Right kidney (tissue), 1 donor: ENCODE results near the gene GPHA2.

Experiments used
- DNase-seq: peaks from one replicate; pipeline ENCODE4 v3.0.0-alpha.2; 2016

Gene GPHA2

DNA sequence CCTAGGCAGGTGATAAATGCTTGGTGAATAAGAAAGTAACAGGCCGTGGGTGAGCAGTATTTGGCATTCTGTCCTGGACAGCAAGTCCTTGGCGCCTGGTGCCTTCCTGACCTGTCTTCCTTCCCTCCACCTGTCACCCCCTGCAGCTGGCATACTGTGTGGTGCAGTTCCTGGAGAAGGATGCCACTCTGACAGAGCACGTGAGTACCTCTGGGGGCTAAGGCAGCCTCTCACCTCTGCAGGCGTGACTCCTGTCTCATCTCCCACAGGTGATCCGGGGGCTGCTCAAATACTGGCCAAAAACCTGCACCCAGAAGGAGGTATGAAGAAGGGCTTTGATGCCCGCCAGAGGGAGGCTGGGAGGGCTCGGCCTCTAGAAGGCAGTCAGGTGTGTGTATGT lies 4.4 kb downstream of the GPHA2 start:
- no peak for DNase-seq

DNA sequence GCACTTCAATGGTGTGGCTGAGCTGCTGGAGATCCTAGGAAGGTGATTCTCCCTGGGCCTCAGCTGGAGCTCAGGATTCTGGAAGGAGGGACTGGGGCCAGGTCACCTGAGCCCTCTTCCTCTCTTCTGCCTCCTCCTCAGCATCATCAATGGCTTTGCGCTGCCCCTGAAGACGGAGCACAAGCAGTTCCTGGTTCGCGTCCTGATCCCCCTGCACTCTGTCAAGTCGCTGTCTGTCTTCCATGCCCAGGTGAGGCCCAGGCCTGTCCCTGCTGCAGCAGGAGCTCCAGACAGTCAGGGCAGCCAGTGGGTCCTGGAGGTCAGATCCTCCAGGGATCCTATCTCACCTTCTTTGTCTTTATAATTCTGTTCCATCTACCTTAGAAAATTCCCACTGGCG lies 5.4 kb downstream of the GPHA2 start:
- no peak for DNase-seq

DNA sequence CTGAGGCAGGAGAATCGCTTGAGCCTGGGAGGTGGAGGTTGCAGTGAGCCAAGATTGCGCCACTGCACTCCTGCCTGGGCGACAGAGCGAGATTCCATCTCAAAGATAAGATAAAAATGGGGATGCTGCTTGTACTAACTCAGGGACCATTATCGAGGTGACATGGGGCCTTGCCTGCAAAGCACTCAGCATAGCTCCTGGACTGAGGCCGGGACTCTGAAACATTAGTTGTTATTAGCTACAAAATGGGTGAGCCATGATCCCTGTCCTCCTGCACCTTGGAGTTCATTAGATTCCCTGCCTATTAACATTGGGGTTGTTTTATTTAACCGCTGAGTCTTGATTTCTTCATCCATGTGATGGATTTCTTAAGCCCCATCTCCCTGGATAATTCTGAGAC lies 6.1 kb downstream of the GPHA2 start:
- DNase-seq = no peak

DNA sequence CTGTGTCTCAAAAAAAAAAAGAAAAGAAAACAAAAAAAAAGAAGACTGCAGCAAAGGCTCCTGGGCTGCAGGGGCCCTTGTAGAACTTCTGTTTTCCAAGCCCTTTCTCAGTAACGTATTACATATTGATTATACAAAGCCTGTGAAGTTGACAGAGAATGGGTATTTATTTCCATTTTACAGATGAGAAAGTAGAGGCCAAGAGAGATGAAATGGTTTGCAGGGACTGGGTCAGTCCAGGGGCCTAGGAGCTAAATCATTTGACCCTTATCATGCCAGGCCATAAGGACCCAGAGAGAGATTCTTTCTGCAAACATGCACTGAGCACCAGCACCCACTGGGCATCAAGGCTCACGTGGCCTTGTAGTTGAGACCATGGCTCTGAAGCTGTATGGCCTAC lies 6.7 kb downstream of the GPHA2 start:
- DNase-seq = no peak

DNA sequence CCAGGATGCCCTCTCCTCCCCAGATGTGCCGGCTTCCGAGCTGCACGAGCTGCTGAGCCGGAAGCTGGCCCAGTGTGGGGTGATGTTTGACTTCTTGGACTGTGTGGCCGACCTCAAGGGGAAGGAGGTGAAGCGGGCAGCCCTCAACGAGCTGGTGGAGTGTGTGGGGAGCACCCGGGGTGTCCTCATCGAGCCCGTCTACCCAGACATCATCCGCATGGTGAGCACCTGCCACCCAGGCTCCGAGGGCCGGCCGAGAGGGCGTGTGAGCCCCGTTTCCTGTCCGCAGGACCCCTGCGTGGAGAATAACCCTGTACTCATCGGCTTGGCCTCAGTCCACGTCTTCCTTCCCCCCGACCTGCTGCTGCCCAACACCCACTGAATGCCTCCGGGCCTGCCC lies 9.0 kb downstream of the GPHA2 start:
- DNase-seq = no peak

DNA sequence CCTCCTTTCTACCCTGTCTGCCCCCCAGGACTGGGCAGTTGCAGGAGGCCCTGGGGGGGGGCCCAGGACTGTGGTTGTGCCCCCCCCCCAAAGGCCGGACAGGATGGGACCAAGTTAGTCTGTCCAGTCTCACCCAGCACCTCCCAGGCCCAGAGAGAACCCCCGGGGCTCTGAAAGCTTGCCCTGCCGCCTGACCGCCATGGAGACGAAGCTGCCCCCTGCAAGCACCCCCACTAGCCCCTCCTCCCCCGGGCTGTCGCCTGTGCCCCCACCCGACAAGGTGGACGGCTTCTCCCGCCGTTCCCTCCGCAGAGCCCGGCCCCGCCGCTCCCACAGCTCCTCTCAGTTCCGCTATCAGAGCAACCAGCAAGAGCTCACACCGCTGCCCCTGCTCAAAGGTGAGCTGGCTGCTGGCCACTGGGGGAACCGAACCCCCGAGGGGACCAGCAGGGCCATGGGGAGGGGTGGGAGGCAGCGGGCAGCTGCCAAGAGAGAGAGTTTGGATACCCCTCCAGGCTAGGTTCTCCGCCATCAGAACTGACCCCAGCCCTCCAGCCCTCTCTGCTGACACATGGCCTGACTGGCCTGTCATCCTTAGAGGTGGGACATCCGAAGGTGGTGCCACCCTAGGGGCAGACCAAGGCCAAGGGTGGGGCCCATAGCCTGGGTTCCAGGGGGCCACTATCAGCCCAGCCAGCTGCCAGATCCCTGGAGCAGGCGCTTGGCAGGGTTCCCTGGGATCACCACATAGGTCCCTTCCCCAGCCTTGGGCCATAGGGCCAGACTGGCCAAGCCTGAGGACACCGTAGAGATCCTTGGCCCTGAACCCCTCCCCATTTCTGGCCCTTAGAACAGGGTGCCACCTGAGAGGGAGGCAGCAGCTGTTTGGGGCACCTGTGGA lies 9.9 kb downstream of the GPHA2 start:
- no peak for DNase-seq

DNA sequence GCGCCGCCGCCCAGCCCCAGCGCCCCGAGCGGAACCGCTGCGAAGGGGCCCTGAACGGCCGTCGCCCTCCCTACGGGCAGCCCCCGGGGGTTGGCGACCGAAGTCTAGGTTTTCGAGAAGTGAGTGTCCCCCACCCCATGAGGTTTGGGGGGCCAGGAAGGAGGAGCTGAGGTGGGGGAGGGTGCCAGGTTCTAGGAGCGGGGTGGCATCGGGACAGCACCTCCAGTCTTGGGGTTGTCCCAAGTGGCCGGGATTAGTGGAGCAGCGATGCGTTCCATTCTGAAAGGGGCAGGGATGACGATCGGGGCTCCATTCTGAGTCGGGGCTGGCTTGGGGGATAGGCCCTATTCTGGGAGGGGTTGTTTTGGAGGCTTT lies 10.8 kb downstream of the GPHA2 start:
- DNase-seq = no peak

DNA sequence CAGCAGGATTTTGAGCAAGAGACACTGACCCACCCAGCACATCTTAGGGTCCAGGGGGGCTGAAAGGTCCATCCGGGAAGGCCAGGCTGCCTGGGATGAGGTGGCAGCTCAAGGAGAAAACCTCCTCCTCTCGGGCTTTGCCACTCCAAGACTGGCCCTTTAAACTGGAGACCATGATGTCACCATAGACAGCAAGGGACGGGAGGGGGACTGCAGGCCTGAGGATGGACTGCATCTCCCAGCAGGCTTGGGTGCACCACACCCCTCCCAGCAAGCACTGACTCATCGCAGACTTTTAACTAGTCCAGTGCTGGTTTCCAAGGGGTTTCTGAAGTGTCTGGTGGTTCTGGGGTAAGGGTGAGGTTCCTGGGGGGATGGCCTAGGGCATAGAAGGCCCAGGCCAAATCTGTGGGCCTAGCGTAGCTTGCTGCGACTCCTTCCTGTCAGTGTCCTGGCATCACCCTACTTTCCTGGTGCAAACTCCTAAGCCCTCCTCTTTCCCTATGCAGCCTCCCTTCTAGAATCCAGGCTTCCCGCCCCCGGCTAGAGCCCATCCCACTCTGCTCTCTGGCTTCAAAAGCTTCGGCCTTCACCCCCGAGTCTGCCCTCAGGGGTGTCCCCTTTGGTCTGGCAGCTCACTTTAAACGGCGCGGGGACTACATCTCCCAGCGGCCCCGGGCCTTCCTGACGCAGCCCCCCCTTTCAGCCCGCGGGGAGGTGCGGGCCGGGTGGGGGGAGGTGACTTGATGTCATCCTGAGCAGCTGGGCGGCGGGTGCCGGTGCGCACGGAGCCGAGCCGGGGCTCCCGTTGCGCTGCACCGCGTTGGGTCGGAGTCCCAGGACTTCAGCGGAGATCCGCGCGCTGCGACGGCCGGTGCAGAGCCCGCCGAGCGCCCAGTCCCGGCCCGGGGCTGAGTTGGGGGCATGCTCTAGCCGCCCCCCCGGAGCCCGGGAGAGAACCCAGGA lies 11.5 kb downstream of the GPHA2 start, which contains the start of gene PPP2R5B:
PPP2R5B (plus strand) TSS at position 746 of the 966 bp plus-strand sequence. CDS start 1,046 bp downstream, outside the sequence.
- DNase-seq = peak; percentile 89

DNA sequence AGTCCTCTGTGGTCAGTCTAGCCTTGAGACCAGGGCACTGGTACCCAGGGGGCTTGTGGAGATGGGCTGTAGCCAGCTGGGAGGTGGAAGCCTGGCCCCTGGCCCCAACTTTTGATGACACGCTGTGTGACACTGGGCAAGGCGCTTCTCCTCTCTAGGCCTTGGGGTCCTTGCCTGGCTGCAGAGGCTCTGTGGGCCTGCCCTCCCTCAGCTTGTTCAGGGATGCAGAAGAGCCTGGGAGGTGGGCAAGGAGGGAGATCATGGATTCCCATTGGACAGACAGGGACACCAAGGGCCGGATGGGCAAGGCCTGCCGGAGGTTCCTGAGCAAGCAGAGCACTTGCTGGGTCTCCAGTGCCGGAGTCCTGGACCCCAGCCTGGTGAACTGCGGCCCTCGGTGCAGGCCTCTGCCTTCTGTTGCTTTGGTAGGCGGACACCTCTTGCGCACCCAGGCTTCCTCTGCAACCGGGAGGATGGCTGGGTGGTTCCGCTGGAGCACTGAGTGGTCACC lies 12.5 kb downstream of the GPHA2 start:
- no peak for DNase-seq

DNA sequence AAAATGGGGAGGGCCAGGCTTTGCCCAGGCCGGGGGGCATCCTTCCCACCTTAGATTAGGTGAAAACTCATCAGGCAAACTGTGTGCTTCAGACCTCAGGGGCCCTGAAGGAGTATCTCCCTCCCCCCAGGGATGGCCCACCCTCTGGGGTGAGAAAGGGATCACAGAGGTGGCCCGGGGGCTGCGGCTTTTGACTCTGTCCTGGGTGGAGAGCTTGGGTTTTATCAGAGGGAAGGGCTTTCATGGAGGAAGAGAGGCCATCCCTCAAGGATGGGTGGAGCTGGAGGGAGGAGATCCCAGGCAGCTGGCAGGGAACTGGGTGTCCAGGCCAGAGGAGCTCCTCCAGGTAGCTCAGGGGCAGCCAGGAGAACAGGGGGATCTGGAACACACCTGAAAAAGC lies 14.3 kb downstream of the GPHA2 start:
- no peak for DNase-seq

DNA sequence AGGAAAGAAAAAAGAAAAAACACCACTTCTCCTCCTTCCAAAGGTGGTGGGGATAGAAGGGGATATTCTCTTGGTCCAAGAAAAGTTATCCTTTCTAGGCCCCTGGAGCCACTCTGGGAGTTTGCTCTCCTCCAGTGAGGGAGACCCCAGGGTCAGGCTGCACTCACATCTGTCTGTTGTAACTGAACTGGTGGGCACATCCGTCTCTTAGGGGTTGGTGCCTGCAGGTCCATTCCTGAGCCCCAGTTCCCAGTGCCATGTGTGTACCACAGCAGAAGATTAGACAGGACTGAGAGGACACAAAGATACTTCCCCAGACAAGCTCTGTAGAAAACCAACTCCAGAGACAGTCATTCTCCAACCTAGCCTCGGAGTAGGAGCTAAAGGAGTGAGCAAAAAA lies 15.6 kb downstream of the GPHA2 start:
- no peak for DNase-seq

DNA sequence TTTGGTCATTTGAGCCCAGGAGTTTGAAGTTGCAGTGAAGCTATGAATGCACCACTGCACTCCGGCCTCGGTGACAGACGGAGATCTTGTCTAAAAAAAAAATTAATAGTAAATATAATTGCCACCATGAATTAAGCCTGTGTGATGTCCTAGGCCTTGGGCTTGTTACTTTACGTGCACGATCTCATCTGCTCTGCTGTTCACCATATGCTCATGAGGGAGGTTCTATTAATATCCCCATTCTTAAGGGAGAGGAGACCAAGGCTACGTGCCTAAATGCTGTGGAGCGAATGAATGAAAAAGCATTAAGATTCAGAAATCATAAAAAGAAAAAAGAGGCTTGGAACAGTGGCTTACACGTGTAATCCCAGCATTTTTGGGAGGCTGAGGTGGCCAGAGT lies 16.1 kb downstream of the GPHA2 start:
- DNase-seq = no peak

DNA sequence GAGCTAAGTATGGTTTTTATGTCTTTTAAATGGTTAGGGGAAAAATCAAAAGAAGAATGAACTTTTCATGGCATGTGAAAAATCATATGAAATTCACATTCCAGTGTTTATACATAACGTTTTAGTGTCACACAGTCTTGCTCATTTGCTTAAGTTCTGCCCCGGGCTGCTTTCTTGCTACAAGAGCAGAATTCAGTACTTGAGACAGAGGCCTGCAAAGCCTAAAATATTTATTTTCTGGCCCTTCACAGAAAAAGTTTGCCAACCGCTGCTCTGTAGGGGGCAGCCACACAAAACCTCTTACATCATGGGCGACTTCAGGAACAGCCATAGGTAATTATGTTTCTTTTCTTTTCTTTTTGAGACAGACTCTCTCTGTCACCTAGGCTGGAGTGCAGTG lies 17.7 kb downstream of the GPHA2 start:
- no peak for DNase-seq

DNA sequence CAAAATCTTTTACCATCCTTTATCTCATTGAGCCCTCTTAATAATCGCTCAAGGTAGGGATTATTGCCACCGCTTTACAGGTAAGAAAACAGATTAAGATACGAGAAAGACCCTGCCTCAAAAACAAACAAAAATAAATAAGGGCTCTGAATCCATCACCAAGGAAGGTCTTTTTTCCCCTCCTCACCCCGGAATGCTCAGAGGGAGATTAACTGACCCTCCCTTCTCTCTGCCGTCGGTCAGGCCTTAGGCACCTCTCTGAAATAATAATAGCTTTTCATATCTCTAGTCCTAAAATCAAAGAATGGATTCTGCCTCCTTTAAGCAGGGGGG lies 18.1 kb downstream of the GPHA2 start:
- DNase-seq = no peak

DNA sequence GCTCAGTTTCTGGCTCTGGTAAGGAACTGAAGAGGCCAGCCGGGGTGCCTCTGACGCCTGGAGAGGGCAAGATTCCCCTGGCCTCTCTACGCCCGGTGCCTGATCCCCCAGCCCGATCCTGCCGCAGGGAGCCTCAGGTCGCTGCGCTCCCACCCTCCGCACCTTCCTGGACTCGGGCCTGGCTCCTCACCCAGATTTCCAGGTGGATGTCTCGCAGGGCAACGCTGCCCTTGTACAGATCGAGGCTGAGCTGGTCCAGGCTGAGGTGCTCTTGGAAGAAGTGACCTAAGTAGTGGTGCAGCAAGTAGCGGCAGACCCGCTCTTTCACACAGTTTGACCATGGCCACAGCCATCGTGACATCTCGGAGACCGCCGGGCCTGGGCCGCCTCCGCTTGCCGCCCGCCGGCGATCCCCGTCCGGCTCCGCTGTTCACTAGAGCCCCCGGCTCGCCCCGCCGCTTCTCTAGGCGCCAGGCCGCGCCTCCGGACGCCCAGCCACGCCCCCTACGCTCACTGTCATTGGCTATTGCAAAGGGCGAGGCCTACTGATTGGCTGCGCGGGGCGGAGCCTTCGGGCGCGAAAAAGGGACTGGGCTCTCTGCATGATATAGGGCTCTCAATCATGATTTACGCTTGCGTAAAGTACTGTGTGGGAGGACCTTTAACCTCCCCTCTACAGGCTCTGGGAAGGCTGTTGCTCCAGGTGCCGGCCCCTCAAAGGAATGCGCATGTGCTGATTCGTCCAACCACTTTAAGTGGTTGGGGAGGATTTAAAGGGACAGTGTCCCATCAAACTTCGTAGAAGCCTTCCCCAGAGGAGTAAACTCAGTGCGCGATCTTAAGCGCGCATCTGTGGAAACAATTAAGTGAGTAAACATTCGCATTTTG lies 18.7 kb downstream of the GPHA2 start, which contains the start of gene ATG2A:
ATG2A (minus strand) TSS at position 435 of the 888 bp plus-strand sequence; CDS start at position 361, 74 bp downstream.
- peak; percentile 91 for DNase-seq

DNA sequence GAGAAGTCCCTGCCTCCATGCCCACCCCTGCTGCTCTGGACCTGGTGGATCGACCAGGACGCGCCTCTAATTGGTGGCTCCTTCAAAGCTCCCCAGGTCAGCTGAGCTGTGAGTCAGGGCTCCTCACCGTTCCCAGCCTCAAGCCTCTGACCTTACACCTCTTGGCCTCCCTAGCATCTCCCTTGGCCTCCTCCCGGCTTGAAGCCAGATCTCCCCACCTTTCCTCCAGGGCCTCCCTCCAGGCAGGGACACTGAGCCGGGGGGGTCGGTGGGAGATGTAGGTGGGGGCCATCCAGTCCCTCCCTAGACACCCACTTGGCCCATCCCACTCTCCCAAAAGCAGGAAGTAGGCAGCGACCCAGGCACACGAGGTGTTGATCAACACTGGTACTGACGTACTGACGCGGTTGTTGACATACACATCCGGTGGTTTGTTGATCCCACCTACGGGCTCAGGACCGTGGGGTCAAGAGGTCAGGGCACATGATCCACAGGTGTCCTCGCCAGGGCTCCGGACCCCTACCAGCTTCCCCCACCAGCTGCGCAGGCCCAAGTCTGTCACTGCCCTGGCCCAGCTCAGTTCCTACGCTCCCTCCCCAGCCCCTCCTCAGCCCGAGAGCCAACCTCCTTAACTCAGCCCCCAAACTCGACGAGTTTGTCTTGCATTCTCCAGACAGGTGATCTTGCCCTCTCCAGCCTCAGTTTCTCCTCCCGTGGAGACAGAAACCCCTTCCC lies 19.5 kb downstream of the GPHA2 start:
- no peak for DNase-seq

DNA sequence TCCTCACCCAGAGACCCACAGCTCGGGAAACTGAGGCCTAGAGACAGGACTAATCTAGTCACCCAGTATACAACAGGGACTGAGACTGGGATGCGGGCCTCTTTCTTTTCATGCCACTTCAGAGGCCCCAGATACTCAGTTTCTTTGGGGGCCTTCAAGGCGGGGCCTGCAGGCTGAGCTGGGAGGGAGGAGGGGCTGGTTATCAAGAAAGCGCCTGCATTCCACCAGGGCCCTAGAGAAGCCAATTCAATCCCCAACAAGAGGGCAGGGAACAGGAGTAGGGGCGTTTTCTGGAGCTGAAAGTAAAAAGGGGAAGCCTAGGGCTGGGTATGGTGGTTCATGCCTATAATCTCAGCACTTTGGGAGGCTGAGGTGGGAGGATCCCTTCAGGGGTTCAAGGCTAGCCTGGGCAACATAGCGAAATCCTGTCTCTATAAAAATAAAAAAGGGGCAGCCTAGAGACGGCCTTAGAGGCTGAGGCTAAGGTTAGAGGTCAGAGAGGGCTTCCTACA lies 20.3 kb downstream of the GPHA2 start:
- no peak for DNase-seq

DNA sequence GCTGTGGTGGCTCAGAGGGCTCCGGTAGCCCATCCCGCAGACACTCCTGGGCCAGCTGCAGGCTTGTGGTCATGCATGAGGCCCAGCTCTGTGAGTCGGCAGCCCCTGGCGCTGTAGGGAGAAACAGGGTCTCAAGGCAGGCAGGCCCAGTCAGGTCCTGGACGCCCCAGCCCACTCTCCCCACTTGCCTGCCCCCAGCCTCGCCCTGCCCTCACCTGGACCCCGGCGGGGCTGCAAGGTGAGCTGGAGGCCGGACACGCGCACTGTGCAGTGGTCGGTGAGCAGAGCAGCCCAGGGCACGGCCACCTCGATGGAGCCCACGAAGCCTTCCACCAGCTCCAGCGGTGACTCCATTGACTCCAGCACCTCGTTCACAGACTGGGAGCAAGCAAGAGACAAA lies 21.6 kb downstream of the GPHA2 start:
- DNase-seq = no peak

DNA sequence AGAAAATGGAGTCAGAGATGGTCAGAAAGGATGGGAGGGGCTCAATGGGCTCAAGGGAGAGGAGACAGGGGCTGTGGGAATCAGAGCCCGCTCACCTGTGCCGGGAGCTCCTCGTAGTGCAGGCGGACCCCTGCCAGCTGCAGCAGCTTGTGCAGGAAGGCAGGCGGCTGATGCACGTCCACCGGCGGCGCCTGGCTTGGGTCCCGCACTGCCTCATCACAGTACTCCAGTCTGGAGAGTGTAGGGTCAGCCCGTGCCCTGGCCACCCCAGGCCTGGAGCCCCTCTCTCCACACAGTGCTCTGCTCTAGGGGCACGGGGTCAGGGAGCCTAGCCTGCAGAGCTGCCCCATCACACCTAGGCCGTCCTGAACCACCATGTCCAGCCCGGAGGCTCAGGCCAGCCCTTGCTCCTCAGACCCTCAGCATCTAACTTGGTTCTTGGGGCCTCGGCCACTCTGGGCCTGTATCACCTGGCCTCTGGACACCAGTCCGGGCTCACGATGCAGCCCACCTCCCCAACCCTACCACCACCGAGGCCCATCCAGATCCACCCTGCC lies 22.4 kb downstream of the GPHA2 start:
- no peak for DNase-seq

DNA sequence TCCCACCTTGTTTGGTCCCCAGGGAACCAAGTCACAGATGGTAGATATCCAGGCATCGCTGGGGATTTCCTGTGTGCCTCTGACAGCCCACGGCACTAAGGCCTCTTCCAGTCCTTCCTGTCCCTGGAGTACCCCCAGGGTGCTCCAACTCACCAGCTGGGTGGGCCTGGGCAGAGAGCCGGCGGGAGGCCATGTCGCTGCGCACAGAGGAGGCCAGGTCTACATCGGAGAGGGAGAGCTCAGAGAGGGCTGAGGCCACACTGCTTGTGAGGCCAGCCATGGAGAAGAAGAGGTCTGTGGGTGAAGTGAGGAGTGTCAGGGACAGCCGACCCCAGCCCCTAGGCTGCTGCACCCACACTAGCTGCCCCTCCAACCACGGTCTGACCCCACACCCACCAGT lies 24.0 kb downstream of the GPHA2 start:
- DNase-seq = no peak

DNA sequence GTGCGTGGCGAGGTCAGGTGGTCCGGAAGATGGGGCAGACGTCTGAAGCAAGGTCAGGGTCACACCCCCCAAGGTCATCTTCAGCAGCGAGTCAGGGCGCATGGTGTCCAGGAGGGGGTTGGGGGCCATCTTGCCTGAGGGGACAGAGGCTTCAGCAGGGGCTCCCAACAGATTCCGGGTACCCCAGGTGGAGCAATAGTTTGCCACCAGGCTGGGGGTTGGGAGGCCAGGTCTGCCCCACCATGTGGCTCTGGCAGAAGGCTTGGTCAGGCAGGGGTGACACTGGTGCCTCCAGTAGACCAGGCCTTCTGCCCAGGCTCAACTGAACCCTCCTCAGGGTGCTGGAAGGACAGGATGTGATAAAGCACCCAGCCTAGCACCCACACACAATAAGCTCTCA lies 24.6 kb downstream of the GPHA2 start:
- DNase-seq = no peak
